Activated CD8-positive, alpha-beta memory T cell treated with anti-CD3 and anti-CD28 coated beads, Interleukin-2, amount 50 U/mL, for 48 hours (primary cell): ENCODE measurements around the gene KRTAP9-9.
"Not testable (repeated sequence)": the region's sequence is repeated elsewhere in the genome, so short reads cannot be mapped to it uniquely, and the experiment has no call there.

Experiments used
- DNase-seq: peaks from one replicate; pipeline ENCODE4 v3.0.0-alpha.2; 2020

KRTAP9-9 gene

DNA sequence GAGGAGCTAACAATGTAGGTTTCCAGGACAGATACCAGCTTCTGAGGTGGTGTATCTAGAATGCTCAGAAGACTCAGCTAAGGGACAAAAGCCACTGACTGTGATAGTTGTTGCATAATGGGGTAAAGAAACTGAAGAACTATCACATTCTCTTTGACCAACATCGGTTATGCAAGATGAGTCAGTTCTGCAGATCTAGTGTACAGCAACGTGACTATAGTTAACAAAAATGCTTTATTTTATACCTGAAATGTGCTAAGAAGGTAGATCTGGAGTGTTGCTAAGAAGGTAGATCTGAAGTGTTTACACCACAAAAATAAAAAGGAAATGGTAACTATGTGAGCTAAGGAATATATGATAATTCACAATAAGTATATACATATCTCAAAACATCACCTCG, 12.5 kb downstream of the KRTAP9-9 start:
- DNase-seq, result no peak

GRCh38 chr17:41271323-41271722, 16.1 kb downstream of the KRTAP9-9 start:
- DNase-seq, result not testable (repeated sequence)

- no peak for DNase-seq
Observed at GRCh38 chr17:41271858-41272257, 16.7 kb downstream of the KRTAP9-9 start.

DNA sequence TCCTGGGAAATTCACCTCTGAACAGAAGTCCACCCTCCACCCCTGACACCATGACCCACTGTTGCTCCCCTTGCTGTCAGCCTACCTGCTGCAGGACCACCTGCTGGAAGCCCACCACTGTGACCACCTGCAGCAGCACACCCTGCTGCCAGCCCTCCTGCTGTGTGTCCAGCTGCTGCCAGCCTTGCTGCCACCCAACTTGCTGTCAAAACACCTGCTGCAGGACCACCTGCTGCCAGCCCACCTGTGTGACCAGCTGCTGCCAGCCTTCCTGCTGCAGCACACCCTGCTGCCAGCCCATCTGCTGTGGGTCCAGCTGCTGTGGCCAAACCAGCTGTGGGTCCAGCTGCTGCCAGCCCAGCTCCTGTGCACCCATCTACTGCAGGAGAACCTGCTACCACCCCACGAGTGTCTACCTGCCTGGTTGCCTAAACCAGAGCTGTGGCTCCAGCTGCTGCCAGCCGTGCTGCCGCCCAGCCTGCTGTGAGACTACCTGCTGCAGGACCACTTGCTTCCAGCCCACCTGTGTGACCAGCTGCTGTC, 20.5 kb downstream of the KRTAP9-9 start, which contains the start of gene KRTAP9-7:
KRTAP9-7 (plus strand) TSS at position 51 of the 543 bp plus-strand sequence; CDS start at position 51, 0 bp downstream.
- DNase-seq, result not testable (repeated sequence)

DNA sequence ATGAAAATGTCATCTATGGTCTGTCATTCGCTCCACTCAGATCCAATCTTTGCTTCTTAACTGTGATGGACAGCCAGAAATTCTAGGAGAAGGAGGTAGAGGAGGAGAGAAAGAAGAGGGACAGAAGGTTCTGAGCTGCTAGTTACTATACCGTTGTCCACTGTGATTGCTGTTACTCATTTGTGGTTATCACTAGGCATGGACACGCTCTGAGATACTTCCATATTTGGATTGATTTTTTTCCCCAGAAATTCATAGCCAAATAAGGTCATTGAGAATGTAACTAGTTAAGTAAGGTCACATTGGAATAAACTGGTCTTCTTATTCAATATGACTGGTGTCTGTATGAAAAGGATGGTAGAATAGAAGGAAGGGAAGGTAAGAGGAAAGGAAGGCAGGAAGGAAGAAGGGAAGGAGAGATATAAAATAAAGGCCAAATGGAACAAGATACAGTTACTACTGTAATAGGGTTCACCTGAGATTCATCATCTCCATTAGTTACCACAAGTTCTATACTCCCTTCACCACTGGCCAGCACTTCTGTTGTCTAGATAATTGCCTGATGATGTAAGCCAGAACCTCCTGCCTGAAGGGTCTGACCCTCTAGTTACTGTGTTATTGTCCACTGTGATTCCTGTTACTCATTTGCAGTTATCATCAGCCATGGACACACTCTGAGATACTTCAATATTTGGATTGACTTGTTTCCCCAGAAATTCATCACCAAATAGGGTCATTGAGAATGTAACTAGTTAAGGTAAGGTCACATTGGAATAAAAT, 23.2 kb downstream of the KRTAP9-9 start:
- DNase-seq, result no peak

- no peak for DNase-seq
Observed at GRCh38 chr17:41284043-41284442, 28.9 kb downstream of the KRTAP9-9 start.

GRCh38 chr17:41284546-41284945, 29.4 kb downstream of the KRTAP9-9 start:
- no peak for DNase-seq

- DNase-seq, result no peak
Observed at GRCh38 chr17:41287050-41287449, 31.9 kb downstream of the KRTAP9-9 start.

DNA sequence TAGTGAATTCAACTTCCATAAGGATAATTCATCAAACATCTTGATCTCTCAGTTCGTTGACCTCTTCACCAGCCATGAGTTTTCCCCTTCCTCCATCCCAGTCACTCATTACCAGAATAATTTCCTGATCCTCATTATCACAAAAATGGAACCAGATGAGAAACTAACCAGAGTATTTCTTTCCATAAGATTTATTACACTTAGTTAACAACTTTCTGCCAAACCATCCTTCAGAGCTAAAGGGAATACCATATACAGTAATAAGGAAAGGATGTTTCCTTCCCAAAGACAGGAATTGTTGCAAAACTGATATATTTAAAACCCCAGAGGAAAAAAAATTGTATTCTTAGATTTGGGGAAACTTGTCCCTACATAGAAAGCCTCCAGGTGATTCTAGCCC, 38.8 kb downstream of the KRTAP9-9 start:
- no peak for DNase-seq

DNA sequence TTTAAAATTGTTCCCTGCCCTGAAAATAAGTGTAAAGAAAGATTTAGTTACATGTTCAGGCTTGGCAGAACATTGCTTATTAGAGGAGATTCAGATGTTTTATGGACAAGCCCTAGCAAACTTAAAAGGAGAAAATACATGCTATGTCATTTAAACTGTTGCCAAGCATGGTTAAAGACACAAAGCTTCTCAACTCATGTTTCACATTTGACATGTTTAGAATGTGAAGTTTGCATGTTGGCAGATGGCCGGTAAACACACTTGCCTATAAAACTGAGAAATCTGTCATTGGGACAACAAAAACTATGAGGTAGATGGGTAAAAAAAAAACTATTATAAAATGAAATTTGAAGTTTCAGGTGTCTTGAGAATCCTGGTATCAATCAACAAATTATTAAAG, 41.7 kb downstream of the KRTAP9-9 start:
- no peak for DNase-seq

DNA sequence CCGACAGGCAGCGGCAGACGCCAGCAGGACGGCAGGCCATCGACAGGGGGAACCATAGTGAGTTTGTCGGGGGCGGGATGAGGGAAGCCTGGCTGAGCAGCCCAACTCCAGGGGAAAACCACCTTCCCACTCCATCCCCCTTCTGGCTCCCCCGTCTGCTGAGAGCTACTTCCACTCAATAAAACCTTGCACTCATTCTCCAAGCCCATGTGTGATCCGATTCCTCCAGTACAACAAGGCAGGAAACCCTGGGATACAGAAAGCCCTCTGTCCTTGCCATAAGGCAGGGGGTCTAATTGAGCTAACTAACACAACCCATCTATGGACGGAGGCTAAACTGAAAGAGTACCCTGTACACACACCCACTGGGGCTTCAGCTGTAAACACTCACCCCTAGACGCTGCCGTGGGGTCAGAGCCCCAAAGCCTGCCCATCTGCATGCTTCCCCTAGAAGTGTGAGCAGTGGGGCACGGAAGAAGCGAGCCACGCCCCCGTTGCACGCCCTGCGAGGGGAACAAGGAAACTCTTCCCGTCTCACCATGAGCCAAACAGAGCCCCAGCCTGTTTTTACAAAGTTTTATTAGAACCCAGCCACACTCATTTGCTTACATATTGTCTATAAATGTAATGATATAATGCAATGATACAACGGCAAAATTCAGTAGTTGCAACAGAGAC, 43.4 kb downstream of the KRTAP9-9 start:
- no peak for DNase-seq

GRCh38 chr17:41301204-41301790, 46.1 kb downstream of the KRTAP9-9 start:
- DNase-seq, result no peak

- no peak for DNase-seq
Observed at GRCh38 chr17:41301916-41302901, 47.0 kb downstream of the KRTAP9-9 start, which contains the start of gene KRTAP29-1. Gene KRTAP29-1 (minus strand): TSS chr17:41302851. CDS start chr17:41302851, 0 bp downstream.

DNA sequence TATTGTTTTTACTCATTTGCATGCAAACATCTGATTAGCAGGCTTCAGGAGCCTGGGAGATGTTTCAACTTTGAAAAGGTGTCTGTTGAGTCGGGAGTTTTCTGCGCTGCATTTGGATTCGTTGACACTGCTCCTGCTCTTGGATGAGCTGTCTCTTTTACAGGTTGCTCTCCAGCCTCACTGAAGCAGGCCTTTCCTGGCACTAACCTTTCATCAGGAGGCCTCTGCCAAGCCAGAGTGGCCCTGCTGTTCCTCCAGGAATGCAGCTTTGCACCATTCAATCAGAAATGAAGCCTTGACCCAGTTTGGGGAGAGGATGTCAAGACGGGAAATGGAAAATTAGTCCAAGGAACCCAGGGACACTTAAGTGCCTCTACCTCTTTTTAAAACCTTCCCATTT, 47.8 kb downstream of the KRTAP9-9 start:
- no peak for DNase-seq

- no peak for DNase-seq
Observed at GRCh38 chr17:41304091-41304490, 48.9 kb downstream of the KRTAP9-9 start.
